Skin of body (tissue), 2 donors: ENCODE results near the gene ALDH1L1. TPM values are rescaled to one million over a fixed set of nuclear protein-coding genes. Genes with fewer than 3 reads are reported as not detected.
A peak's percentile ranks its signal among the peaks of the same experiment; 100 is the strongest.

ENCODE experiments used
- DNase-seq: peaks from one replicate; lab custom pipeline; 2025; lab: John Stamatoyannopoulos, UW
- total RNA-seq: library from RNA; depleted of rRNA; stranded (reverse); fragments of >200 nt; gene quantifications from one replicate; pipeline ENCODE4 v1.2.3, GENCODE V29; 2014

Gene ALDH1L1
- total RNA-seq, 1 donor from 2014 or later: 8.8 TPM

- DNase-seq: no peak
Measured at GRCh38 chr3:126119976-126120375, 60.4 kb downstream of the ALDH1L1 start.

GRCh38 chr3:126119008-126119675, 61.2 kb downstream of the ALDH1L1 start:
- no peak for DNase-seq

- DNase-seq: no peak
Measured at GRCh38 chr3:126118591-126118990, 61.8 kb downstream of the ALDH1L1 start.

- DNase-seq: no peak
Measured at GRCh38 chr3:126117786-126118185, 62.6 kb downstream of the ALDH1L1 start.

- no peak for DNase-seq
Measured at GRCh38 chr3:126117212-126117611, 63.2 kb downstream of the ALDH1L1 start.

GRCh38 chr3:126116526-126116925, 63.9 kb downstream of the ALDH1L1 start:
- DNase-seq: no peak

- DNase-seq: no peak
Measured at GRCh38 chr3:126114443-126115386, 65.7 kb downstream of the ALDH1L1 start.

- DNase-seq: peak; percentile 87
Measured at GRCh38 chr3:126113733-126114442, 66.5 kb downstream of the ALDH1L1 start.

- no peak for DNase-seq
Measured at GRCh38 chr3:126113238-126113555, 67.2 kb downstream of the ALDH1L1 start.

- DNase-seq: no peak
Measured at GRCh38 chr3:126112531-126113237, 67.7 kb downstream of the ALDH1L1 start.

GRCh38 chr3:126111566-126112475, 68.6 kb downstream of the ALDH1L1 start:
- DNase-seq: no peak

- DNase-seq: no peak
Measured at GRCh38 chr3:126111126-126111551, 69.2 kb downstream of the ALDH1L1 start.

GRCh38 chr3:126110431-126111125, 69.8 kb downstream of the ALDH1L1 start:
- DNase-seq: no peak

- no peak for DNase-seq
Measured at GRCh38 chr3:126109880-126110235, 70.5 kb downstream of the ALDH1L1 start.

GRCh38 chr3:126109146-126109879, 71.1 kb downstream of the ALDH1L1 start:
- DNase-seq: no peak

GRCh38 chr3:126108676-126109050, 71.7 kb downstream of the ALDH1L1 start:
- no peak for DNase-seq

GRCh38 chr3:126107957-126108675, 72.3 kb downstream of the ALDH1L1 start:
- DNase-seq: no peak

GRCh38 chr3:126107203-126107939, 73.0 kb downstream of the ALDH1L1 start:
- DNase-seq: no peak
